ENCODE data around the gene LAP3.
A peak's percentile ranks its signal among the peaks of the same experiment; 100 is the strongest.

The LAP3 gene

DNA sequence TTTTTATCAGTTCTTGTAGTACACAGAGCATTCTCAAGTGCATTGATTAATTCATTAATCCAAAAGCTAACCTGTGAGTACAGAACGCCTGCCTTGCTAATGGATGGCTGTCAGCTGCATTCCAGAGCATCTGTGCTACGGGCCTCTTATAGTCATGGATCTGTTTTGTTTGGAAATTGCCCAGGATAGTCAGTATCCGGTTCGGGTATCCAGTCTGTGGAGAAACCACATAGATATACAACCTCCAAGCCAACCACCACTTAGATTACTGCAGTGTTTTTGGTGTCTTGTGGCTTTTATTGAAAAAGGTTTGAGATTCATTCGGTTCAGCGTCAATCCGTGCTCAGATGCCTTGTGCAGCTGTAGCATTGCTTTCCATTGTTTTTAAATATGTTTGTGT, 4.0 kb downstream of the LAP3 start:
- TF ChIP-seq POLR2AphosphoS5 (IDR thresholded peaks at IDR 0.05; ENCODE audit: low read depth, low read length) (no peak), PAX5 (IDR thresholded peaks at IDR 0.05; ENCODE audit: insufficient read depth, low read length, severe bottlenecking) (no peak), POLR2A (IDR thresholded peaks at IDR 0.05; ENCODE audit: low read depth, low read length) (no peak), SPI1 (IDR thresholded peaks at IDR 0.05; ENCODE audit: low read depth, low read length) (no peak), TAF1 (IDR thresholded peaks at IDR 0.05; ENCODE audit: low read depth, low read length) (no peak), POU2F2 (IDR thresholded peaks at IDR 0.05; ENCODE audit: low read depth, low read length) (no peak)
- no peak for DNase-seq (ENCODE audit: insufficient read length, low spot score)
- FAIRE-seq = no peak

DNA sequence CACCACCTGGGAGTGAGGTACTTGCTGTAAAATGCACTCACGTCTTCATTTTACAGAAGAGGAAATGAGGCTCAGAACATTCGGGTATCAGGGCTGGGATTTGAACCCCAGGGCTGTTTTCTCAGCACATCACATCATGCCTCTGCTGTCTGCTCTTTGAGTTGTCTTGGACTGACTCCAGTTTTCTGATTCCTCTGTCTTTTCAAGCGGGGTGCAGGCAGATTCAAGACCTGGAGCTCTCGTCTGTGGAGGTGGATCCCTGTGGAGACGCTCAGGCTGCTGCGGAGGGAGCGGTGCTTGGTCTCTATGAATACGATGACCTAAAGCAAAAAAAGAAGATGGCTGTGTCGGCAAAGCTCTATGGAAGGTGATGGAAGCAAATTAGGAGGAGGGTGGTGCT, 6.3 kb downstream of the LAP3 start:
- no peak for DNase-seq (ENCODE audit: insufficient read length, low spot score)
- no peak for TF ChIP-seq POLR2AphosphoS5 (IDR thresholded peaks at IDR 0.05; ENCODE audit: low read depth, low read length)
- no peak for TF ChIP-seq PAX5 (IDR thresholded peaks at IDR 0.05; ENCODE audit: insufficient read depth, low read length, severe bottlenecking)
- no peak for TF ChIP-seq SPI1 (IDR thresholded peaks at IDR 0.05; ENCODE audit: low read depth, low read length)
- no peak for TF ChIP-seq POLR2A (IDR thresholded peaks at IDR 0.05; ENCODE audit: low read depth, low read length)
- TF ChIP-seq POU2F2 (IDR thresholded peaks at IDR 0.05; ENCODE audit: low read depth, low read length) = no peak
- TF ChIP-seq TAF1 (IDR thresholded peaks at IDR 0.05; ENCODE audit: low read depth, low read length) = no peak
- FAIRE-seq = no peak

GRCh38 chr4:17583941-17584340, 6.9 kb downstream of the LAP3 start:
- TF ChIP-seq POLR2AphosphoS5 (IDR thresholded peaks at IDR 0.05; ENCODE audit: low read depth, low read length) (no peak), POU2F2 (IDR thresholded peaks at IDR 0.05; ENCODE audit: low read depth, low read length) (no peak), POLR2A (IDR thresholded peaks at IDR 0.05; ENCODE audit: low read depth, low read length) (no peak), SPI1 (IDR thresholded peaks at IDR 0.05; ENCODE audit: low read depth, low read length) (no peak), TAF1 (IDR thresholded peaks at IDR 0.05; ENCODE audit: low read depth, low read length) (no peak), PAX5 (IDR thresholded peaks at IDR 0.05; ENCODE audit: insufficient read depth, low read length, severe bottlenecking) (no peak)
- FAIRE-seq (no peak), DNase-seq (ENCODE audit: insufficient read length, low spot score) (no peak)

DNA sequence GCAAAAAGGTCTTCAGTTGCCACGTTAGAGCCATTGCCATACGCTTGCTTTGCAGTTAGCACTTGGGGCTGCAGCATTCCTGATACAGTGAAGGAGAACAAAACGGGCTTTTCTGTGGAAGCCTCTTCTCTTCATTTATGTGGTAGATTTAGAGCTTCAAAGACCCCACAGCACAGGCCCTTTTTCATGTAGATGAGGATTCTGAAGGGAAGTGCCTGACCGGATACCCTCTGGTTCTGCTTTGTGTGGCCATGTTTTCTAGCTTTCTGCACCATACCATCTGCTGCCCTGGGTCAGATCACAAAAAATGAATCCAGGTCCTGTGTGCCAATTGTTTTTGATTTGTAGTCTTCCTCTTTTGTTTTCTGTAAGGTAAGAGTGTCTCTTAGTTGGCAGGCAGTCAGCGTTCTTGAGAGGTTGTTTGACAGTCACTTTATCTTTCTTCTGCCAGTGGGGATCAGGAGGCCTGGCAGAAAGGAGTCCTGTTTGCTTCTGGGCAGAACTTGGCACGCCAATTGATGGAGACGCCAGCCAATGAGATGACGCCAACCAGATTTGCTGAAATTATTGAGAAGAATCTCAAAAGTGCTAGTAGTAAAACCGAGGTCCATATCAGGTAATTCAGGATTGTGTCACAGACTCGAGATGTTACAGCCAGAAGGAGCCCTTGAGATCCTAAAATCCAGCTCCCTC, 7.7 kb downstream of the LAP3 start:
- no peak for TF ChIP-seq TAF1 (IDR thresholded peaks at IDR 0.05; ENCODE audit: low read depth, low read length)
- TF ChIP-seq POLR2AphosphoS5 (IDR thresholded peaks at IDR 0.05; ENCODE audit: low read depth, low read length) = no peak
- TF ChIP-seq POLR2A (IDR thresholded peaks at IDR 0.05; ENCODE audit: low read depth, low read length) = no peak
- TF ChIP-seq POU2F2 (IDR thresholded peaks at IDR 0.05; ENCODE audit: low read depth, low read length) = no peak
- no peak for TF ChIP-seq SPI1 (IDR thresholded peaks at IDR 0.05; ENCODE audit: low read depth, low read length)
- FAIRE-seq (no peak), DNase-seq (ENCODE audit: insufficient read length, low spot score) (no peak)

DNA sequence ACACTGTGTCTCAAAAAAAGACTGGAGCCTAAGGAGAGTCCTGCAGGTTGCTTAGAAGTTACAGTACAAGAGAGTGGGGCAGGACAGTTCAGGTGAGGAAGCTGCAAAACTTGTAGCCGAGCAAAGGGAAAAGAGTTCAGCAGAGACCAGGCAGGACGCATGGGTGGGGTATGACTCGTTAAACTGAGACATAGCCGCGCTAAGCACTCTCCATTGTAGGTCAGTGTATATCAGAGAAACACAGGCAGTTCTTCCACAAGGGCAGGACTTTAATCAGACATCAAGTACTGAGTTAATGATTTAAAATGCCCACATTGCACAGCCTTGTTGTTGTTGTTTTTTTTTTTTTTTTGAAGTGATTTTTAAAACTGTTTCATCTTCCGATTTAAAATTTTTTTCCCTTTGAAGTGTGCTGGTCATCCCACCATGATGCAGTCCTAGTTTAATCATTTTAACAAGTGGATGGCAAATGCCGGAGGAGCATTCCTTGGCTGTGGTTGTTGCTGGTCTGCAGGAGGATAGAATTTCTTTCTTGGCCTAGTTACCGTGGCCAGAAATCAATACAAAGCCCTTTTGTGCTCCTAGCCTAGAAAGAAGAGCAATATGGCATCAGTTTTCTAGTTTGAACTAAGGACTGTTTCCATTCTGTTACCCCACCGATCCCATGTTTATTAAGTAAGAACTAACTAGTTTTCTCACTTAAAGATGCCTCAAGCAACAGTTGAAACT, 10.3 kb downstream of the LAP3 start:
- DNase-seq (ENCODE audit: insufficient read length, low spot score) = no peak
- no peak for TF ChIP-seq PAX5 (IDR thresholded peaks at IDR 0.05; ENCODE audit: insufficient read depth, low read length, severe bottlenecking)
- TF ChIP-seq POLR2A (IDR thresholded peaks at IDR 0.05; ENCODE audit: low read depth, low read length) = no peak
- no peak for TF ChIP-seq TAF1 (IDR thresholded peaks at IDR 0.05; ENCODE audit: low read depth, low read length)
- no peak for TF ChIP-seq POU2F2 (IDR thresholded peaks at IDR 0.05; ENCODE audit: low read depth, low read length)
- no peak for TF ChIP-seq POLR2AphosphoS5 (IDR thresholded peaks at IDR 0.05; ENCODE audit: low read depth, low read length)
- no peak for TF ChIP-seq SPI1 (IDR thresholded peaks at IDR 0.05; ENCODE audit: low read depth, low read length)
- no peak for FAIRE-seq

GRCh38 chr4:17589355-17589754, 12.4 kb downstream of the LAP3 start:
- FAIRE-seq = no peak
- DNase-seq (ENCODE audit: insufficient read length, low spot score) = no peak
- TF ChIP-seq TAF1 (IDR thresholded peaks at IDR 0.05; ENCODE audit: low read depth, low read length) (no peak), POLR2A (IDR thresholded peaks at IDR 0.05; ENCODE audit: low read depth, low read length) (no peak), POU2F2 (IDR thresholded peaks at IDR 0.05; ENCODE audit: low read depth, low read length) (no peak), PAX5 (IDR thresholded peaks at IDR 0.05; ENCODE audit: insufficient read depth, low read length, severe bottlenecking) (no peak), POLR2AphosphoS5 (IDR thresholded peaks at IDR 0.05; ENCODE audit: low read depth, low read length) (no peak), SPI1 (IDR thresholded peaks at IDR 0.05; ENCODE audit: low read depth, low read length) (no peak)

DNA sequence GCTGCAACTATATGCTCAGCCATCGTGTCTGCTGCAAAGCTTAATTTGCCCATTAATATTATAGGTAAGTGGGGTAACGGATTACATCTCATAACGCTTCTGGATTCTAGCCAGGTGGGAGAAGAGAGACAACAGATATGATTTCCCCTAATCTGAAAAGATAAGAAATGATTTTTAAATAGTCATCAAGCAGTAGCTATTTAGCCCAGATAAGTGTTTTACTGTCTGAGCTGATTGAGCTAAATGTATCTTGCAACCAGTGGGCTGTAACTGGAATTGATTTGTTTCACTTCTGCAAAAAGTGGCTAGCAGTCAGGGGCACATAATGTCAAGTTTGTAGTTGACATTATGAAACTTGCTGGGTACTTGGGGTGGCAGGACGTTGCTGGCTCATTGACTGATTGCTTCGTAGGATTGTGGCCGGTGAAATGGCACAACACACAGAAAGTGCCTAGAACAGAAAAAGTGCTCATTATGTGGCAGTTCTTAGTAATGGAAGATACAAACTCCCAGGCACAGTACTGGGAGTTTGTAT, 18.5 kb downstream of the LAP3 start:
- FAIRE-seq = peak; percentile 97
- DNase-seq (ENCODE audit: insufficient read length, low spot score) = peak; percentile 18
- TF ChIP-seq POLR2A (IDR thresholded peaks at IDR 0.05; ENCODE audit: low read depth, low read length) = no peak
- TF ChIP-seq SPI1 (IDR thresholded peaks at IDR 0.05; ENCODE audit: low read depth, low read length) = peak; percentile 99

DNA sequence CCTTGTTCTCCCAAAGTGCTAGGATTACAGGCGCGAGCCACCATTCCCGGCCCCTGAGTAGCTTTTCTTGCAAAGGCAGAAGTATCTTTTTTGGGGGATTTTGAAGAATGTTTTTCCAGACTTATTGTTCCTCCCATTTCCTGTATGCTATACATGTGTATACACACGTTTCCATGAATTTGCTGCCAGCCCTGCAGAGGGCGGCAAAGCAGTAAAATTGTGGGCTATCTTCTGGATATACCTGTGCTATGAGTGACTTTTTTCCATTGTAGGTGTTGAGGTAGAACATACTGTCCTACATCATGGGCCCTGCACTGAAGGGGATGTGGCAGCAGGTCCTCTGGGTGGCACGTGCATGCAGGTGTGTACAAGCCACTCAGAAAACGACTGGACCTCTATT, 20.5 kb downstream of the LAP3 start:
- FAIRE-seq = peak; percentile 38
- TF ChIP-seq POLR2A (IDR thresholded peaks at IDR 0.05; ENCODE audit: low read depth, low read length) (no peak), POU2F2 (IDR thresholded peaks at IDR 0.05; ENCODE audit: low read depth, low read length) (no peak)
- no peak for DNase-seq (ENCODE audit: insufficient read length, low spot score)

GRCh38 chr4:17599826-17600225, 22.8 kb downstream of the LAP3 start:
- FAIRE-seq (no peak), DNase-seq (ENCODE audit: insufficient read length, low spot score) (no peak)
- TF ChIP-seq TAF1 (IDR thresholded peaks at IDR 0.05; ENCODE audit: low read depth, low read length) = no peak
- TF ChIP-seq PAX5 (IDR thresholded peaks at IDR 0.05; ENCODE audit: insufficient read depth, low read length, severe bottlenecking) = no peak
- TF ChIP-seq POU2F2 (IDR thresholded peaks at IDR 0.05; ENCODE audit: low read depth, low read length) = no peak
- TF ChIP-seq SPI1 (IDR thresholded peaks at IDR 0.05; ENCODE audit: low read depth, low read length) = no peak
- TF ChIP-seq POLR2A (IDR thresholded peaks at IDR 0.05; ENCODE audit: low read depth, low read length) = no peak
- TF ChIP-seq POLR2AphosphoS5 (IDR thresholded peaks at IDR 0.05; ENCODE audit: low read depth, low read length) = no peak

DNA sequence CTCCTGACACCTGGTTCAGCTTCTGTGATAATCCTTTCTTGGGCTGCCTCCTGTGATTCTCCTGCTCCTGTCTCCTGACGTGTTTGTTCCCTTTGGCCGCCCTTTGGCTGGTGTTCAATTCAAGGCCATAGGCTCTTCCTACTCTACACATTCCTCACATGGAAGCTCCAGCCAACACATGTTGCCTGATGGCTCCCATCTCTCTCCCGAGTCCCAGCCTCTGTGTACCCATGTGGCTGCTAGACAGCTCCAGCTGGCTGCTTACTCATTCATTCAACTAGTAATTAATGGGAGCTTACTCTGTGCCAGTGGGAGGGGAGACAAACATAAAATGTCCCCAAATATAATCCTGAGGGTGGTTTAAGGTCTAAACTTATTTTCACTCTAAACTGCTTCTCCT, 28.2 kb downstream of the LAP3 start:
- no peak for FAIRE-seq
- no peak for DNase-seq (ENCODE audit: insufficient read length, low spot score)
- TF ChIP-seq POU2F2 (IDR thresholded peaks at IDR 0.05; ENCODE audit: low read depth, low read length) (no peak), PAX5 (IDR thresholded peaks at IDR 0.05; ENCODE audit: insufficient read depth, low read length, severe bottlenecking) (no peak), TAF1 (IDR thresholded peaks at IDR 0.05; ENCODE audit: low read depth, low read length) (no peak), POLR2A (IDR thresholded peaks at IDR 0.05; ENCODE audit: low read depth, low read length) (no peak), SPI1 (IDR thresholded peaks at IDR 0.05; ENCODE audit: low read depth, low read length) (no peak), POLR2AphosphoS5 (IDR thresholded peaks at IDR 0.05; ENCODE audit: low read depth, low read length) (no peak)
